ENCODE measurements around the gene OLAH.

The OLAH gene

GRCh38 chr10:15072358-15072757 is 28.6 kb downstream of the OLAH start:
- no peak for DNase-seq

GRCh38 chr10:15075421-15075820 is 31.7 kb downstream of the OLAH start:
- no peak for DNase-seq

- DNase-seq = no peak
Observed at GRCh38 chr10:15083674-15084501, 40.1 kb downstream of the OLAH start.

GRCh38 chr10:15084502-15084922 is 40.8 kb downstream of the OLAH start:
- DNase-seq = peak; percentile 11

GRCh38 chr10:15088428-15089261 is 44.9 kb downstream of the OLAH start, which contains the start of gene ACBD7:
TSS of gene ACBD7 (minus strand) at chr10:15088776. CDS start at chr10:15088728, 48 bp downstream.
- peak; percentile 47 for DNase-seq

- no peak for DNase-seq
Observed at GRCh38 chr10:15091418-15091817, 47.7 kb downstream of the OLAH start.

GRCh38 chr10:15092855-15093408 is 49.2 kb downstream of the OLAH start:
- DNase-seq = no peak

GRCh38 chr10:15096661-15097010 is 52.9 kb downstream of the OLAH start:
- DNase-seq = no peak

GRCh38 chr10:15097011-15097812 is 53.5 kb downstream of the OLAH start, which contains the start of gene RPP38:
TSS of gene RPP38 (plus strand) at chr10:15097355. CDS start at chr10:15103315, 5,960 bp downstream.
- DNase-seq = peak; percentile 80

GRCh38 chr10:15099886-15100285 is 56.1 kb downstream of the OLAH start:
- no peak for DNase-seq

GRCh38 chr10:15103513-15103912 is 59.8 kb downstream of the OLAH start:
- DNase-seq = no peak

GRCh38 chr10:15106352-15107013 is 62.7 kb downstream of the OLAH start:
- no peak for DNase-seq

GRCh38 chr10:15112657-15113056 is 68.9 kb downstream of the OLAH start:
- DNase-seq = no peak

GRCh38 chr10:15113766-15114165 is 70.0 kb downstream of the OLAH start:
- no peak for DNase-seq

GRCh38 chr10:15116225-15116624 is 72.5 kb downstream of the OLAH start:
- DNase-seq = no peak

GRCh38 chr10:15118615-15119014 is 74.9 kb downstream of the OLAH start:
- no peak for DNase-seq

GRCh38 chr10:15120523-15120922 is 76.8 kb downstream of the OLAH start:
- no peak for DNase-seq

GRCh38 chr10:15121707-15122106 is 78.0 kb downstream of the OLAH start:
- DNase-seq = no peak

GRCh38 chr10:15122477-15123030 is 78.8 kb downstream of the OLAH start:
- no peak for DNase-seq

Data from NCI-H2029 (cell line).